ENCODE data around the gene KIF3B.

DNA sequence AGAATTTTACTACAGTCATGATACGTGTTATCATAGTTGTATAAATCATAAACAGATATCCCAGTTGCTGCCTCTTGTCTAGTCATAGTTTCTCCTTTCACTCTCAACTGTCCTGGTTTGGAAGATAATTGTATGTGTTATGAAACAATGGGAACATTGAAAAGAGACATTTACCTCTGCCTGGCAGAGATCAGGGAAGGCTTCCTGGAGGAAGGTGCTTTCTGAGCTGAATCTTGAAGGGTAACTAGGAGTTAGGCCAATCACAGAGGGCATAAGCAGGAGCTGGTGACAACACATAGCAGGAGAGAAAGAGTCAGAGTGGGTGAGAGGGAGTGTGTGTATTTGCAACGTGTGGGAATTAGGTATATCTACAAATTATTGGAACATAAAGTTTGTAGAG lies 86.0 kb downstream of the KIF3B start:
- TF ChIP-seq, protein P1, sequence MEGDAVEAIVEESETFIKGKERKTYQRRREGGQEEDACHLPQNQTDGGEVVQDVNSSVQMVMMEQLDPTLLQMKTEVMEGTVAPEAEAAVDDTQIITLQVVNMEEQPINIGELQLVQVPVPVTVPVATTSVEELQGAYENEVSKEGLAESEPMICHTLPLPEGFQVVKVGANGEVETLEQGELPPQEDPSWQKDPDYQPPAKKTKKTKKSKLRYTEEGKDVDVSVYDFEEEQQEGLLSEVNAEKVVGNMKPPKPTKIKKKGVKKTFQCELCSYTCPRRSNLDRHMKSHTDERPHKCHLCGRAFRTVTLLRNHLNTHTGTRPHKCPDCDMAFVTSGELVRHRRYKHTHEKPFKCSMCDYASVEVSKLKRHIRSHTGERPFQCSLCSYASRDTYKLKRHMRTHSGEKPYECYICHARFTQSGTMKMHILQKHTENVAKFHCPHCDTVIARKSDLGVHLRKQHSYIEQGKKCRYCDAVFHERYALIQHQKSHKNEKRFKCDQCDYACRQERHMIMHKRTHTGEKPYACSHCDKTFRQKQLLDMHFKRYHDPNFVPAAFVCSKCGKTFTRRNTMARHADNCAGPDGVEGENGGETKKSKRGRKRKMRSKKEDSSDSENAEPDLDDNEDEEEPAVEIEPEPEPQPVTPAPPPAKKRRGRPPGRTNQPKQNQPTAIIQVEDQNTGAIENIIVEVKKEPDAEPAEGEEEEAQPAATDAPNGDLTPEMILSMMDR (IDR thresholded peaks at IDR 0.05): no peak
- TF ChIP-seq POLR2A (IDR thresholded peaks at IDR 0.05): no peak
